Raji (cell line): ENCODE data around the gene CREG2.

Source experiments
- POLR2A ChIP-seq: IDR thresholded peaks from 2 replicates; pipeline ENCODE4 v1.6.1; 2011; ENCODE audit warnings: low read depth, low read length, control low read depth; ENCODE audit not compliant: insufficient read depth

The CREG2 gene

GRCh38 chr2:101295895-101296294, 91.4 kb downstream of the CREG2 start:
- no peak for TF ChIP-seq POLR2A
